H9 (cell line): ENCODE measurements around the gene NUP85. TPM values are rescaled to one million over a fixed set of nuclear protein-coding genes. Genes with fewer than 3 reads are reported as not detected.

ENCODE experiments used
- DNase-seq: peaks from one replicate; pipeline ENCODE4 v3.0.0-alpha.2; 2017
- H2AFZ ChIP-seq: one replicate; pipeline ENCODE4 v1.6.1; 2013; ENCODE audit warnings: mild to moderate bottlenecking, low read length, control low read depth, moderate library complexity
- H2AK5ac ChIP-seq: 2 replicates; pipeline ENCODE4 v1.6.1; 2013; ENCODE audit warnings: low read length, control low read depth, mixed read lengths; ENCODE audit not compliant: insufficient read length
- H2BK120ac ChIP-seq: one replicate; pipeline ENCODE4 v1.6.1; 2013; ENCODE audit warnings: low read depth, mild to moderate bottlenecking, low read length, control low read depth, inconsistent platforms; ENCODE audit not compliant: poor library complexity, severe bottlenecking
- H2BK12ac ChIP-seq: 2 replicates; pipeline ENCODE4 v1.6.1; 2013; ENCODE audit warnings: low read length, control low read depth, mixed read lengths, low read depth; ENCODE audit not compliant: insufficient read length
- H2BK15ac ChIP-seq: 2 replicates; pipeline ENCODE4 v1.6.1; 2013; ENCODE audit warnings: low read depth, low read length, control low read depth
- H2BK20ac ChIP-seq: one replicate; pipeline ENCODE4 v1.6.1; 2013; ENCODE audit warnings: low read depth, mild to moderate bottlenecking, low read length, control low read depth, inconsistent platforms; ENCODE audit not compliant: poor library complexity, severe bottlenecking
- H2BK5ac ChIP-seq: 2 replicates; pipeline ENCODE4 v1.6.1; 2013; ENCODE audit warnings: low read length, control low read depth, mixed read lengths; ENCODE audit not compliant: insufficient read length
- H3K14ac ChIP-seq: 2 replicates; pipeline ENCODE4 v1.6.1; 2013; ENCODE audit warnings: low read length, control low read depth; ENCODE audit not compliant: insufficient read depth
- H3K18ac ChIP-seq: 2 replicates; pipeline ENCODE4 v1.6.1; 2013; ENCODE audit warnings: low read depth, mild to moderate bottlenecking, mixed read lengths, low read length, control low read depth; ENCODE audit not compliant: insufficient read length
- H3K23ac ChIP-seq: 2 replicates; pipeline ENCODE4 v1.6.1; 2013; ENCODE audit warnings: low read length, control low read depth, mixed read lengths, low read depth; ENCODE audit not compliant: insufficient read length
- H3K23me2 ChIP-seq: 2 replicates; pipeline ENCODE4 v1.6.1; 2013; ENCODE audit warnings: low read depth, mild to moderate bottlenecking, mixed read lengths, low read length, control low read depth; ENCODE audit not compliant: insufficient read length, poor library complexity, severe bottlenecking
- H3K27ac ChIP-seq: 2 replicates; pipeline ENCODE4 v1.5.1; 2013; ENCODE audit warnings: low read length, control low read depth, mixed read lengths, low read depth; ENCODE audit not compliant: insufficient read length
- H3K27me3 ChIP-seq: 2 replicates; pipeline ENCODE4 v1.6.1; 2013; ENCODE audit warnings: low read length, control low read depth, inconsistent platforms; ENCODE audit not compliant: insufficient read depth
- H3K4ac ChIP-seq: 2 replicates; pipeline ENCODE4 v1.6.1; 2013; ENCODE audit warnings: low read depth, mild to moderate bottlenecking, control low read depth, inconsistent platforms, low read length, moderate library complexity
- H3K4me1 ChIP-seq: 2 replicates; pipeline ENCODE4 v1.6.1; 2013; ENCODE audit warnings: low read length, control low read depth, inconsistent platforms; ENCODE audit not compliant: insufficient read depth
- H3K4me2 ChIP-seq: 2 replicates; pipeline ENCODE4 v1.6.1; 2013; ENCODE audit warnings: low read length, control low read depth, mixed read lengths; ENCODE audit not compliant: insufficient read length, insufficient read depth
- H3K56ac ChIP-seq: 2 replicates; pipeline ENCODE4 v1.6.1; 2013; ENCODE audit warnings: low read depth, mild to moderate bottlenecking, mixed read lengths, low read length, control low read depth; ENCODE audit not compliant: insufficient read length
- H3K79me1 ChIP-seq: 2 replicates; pipeline ENCODE4 v1.6.1; 2013; ENCODE audit warnings: low read depth, mild to moderate bottlenecking, moderate library complexity, low read length, control low read depth, inconsistent platforms; ENCODE audit not compliant: insufficient read depth, poor library complexity, severe bottlenecking
- H3K79me2 ChIP-seq: 2 replicates; pipeline ENCODE4 v1.6.1; 2013; ENCODE audit warnings: low read length, control low read depth, inconsistent platforms; ENCODE audit not compliant: insufficient read depth
- H3K9ac ChIP-seq: 2 replicates; pipeline ENCODE4 v1.6.1; 2013; ENCODE audit warnings: low read length, control low read depth, mixed read lengths; ENCODE audit not compliant: insufficient read length; ENCODE audit errors: extremely low read depth
- H3K9me3 ChIP-seq: one replicate; pipeline ENCODE4 v1.6.1; 2013; ENCODE audit warnings: low read depth, low read length, inconsistent platforms; ENCODE audit not compliant: control insufficient read depth
- H3T11ph ChIP-seq: one replicate; pipeline ENCODE4 v1.6.1; 2013; ENCODE audit warnings: mild to moderate bottlenecking, low read length, control low read depth, inconsistent platforms
- H4K20me1 ChIP-seq: one replicate; pipeline ENCODE4 v1.6.1; 2013; ENCODE audit not compliant: control insufficient read depth, insufficient read length, insufficient read depth
- H4K5ac ChIP-seq: 2 replicates; pipeline ENCODE4 v1.6.1; 2013; ENCODE audit warnings: low read depth, mild to moderate bottlenecking, mixed read lengths, low read length, control low read depth; ENCODE audit not compliant: insufficient read length
- H4K8ac ChIP-seq: replicated peaks from 2 replicates; pipeline ENCODE4 v1.6.1; 2013; ENCODE audit warnings: low read length, control low read depth, mixed read lengths, low read depth; ENCODE audit not compliant: insufficient read length
- H4K91ac ChIP-seq: 2 replicates; pipeline ENCODE4 v1.6.1; 2013; ENCODE audit warnings: low read depth, mild to moderate bottlenecking, moderate library complexity, mixed read lengths, low read length, control low read depth; ENCODE audit not compliant: insufficient read length
- H3K27ac Mint-ChIP-seq, 3 experiments: 2 replicates in 2 of 3; 3 replicates in 1 of 3; pipeline ENCODE4 v1.8.0; 2020 to 2021; ENCODE audit warnings: mixed read lengths in 3 of 3, mild to moderate bottlenecking in 1 of 3, moderate library complexity in 1 of 3
- H3K27me3 Mint-ChIP-seq: 2 replicates; pipeline ENCODE4 v1.8.0; 2021; ENCODE audit warnings: low read depth, mild to moderate bottlenecking, moderate library complexity, mixed read lengths
- H3K36me3 Mint-ChIP-seq, 3 experiments: 2 replicates in 2 of 3; 3 replicates in 1 of 3; pipeline ENCODE4 v1.8.0; 2020 to 2021; ENCODE audit warnings: low read depth in 3 of 3, mixed read lengths in 3 of 3; ENCODE audit not compliant: insufficient read depth in 1 of 3
- H3K4me1 Mint-ChIP-seq, 2 experiments: 2 replicates each; pipeline ENCODE4 v1.8.0; 2020; ENCODE audit warnings: mixed read lengths in 2 of 2
- H3K4me3 Mint-ChIP-seq, 2 experiments: 2 replicates in 1 of 2; 3 replicates in 1 of 2; pipeline ENCODE4 v1.8.0; 2020 to 2021; ENCODE audit warnings: mild to moderate bottlenecking in 2 of 2, mixed read lengths in 2 of 2, moderate library complexity in 1 of 2
- H3K9me3 Mint-ChIP-seq, 2 experiments: 2 replicates in 1 of 2; 3 replicates in 1 of 2; pipeline ENCODE4 v1.8.0; 2020; ENCODE audit warnings: mild to moderate bottlenecking in 2 of 2, mixed read lengths in 2 of 2, moderate library complexity in 1 of 2
- WGBS: extraction: QIAGEN DNeasy Blood & Tissue Kit; methylation state at CpG from one replicate; pipeline ENCODE4 v1.1.7; 2013; ENCODE audit warnings: missing lambda C conversion rate, low lambda C conversion rate, mixed read lengths; ENCODE audit not compliant: insufficient read length; ENCODE audit errors: extremely low coverage; 5-methylcytosine and 5-hydroxymethylcytosine counted together
- total RNA-seq: library from RNA; stranded (reverse); gene quantifications from 2 replicates; pipeline ENCODE4 v1.2.1, GENCODE V29; 2021
- TF ChIP-seq, protein P1 (sequence below): fragments of 200-600 bp; sonication (generic); conservative IDR thresholded peaks from 3 replicates; pipeline ENCODE4 v1.8.0; 2021; ENCODE audit warnings: antibody characterized with exemption, mild to moderate bottlenecking

NUP85 gene
- total RNA-seq, 1 experiment from 2014 or later = 145 TPM

DNA sequence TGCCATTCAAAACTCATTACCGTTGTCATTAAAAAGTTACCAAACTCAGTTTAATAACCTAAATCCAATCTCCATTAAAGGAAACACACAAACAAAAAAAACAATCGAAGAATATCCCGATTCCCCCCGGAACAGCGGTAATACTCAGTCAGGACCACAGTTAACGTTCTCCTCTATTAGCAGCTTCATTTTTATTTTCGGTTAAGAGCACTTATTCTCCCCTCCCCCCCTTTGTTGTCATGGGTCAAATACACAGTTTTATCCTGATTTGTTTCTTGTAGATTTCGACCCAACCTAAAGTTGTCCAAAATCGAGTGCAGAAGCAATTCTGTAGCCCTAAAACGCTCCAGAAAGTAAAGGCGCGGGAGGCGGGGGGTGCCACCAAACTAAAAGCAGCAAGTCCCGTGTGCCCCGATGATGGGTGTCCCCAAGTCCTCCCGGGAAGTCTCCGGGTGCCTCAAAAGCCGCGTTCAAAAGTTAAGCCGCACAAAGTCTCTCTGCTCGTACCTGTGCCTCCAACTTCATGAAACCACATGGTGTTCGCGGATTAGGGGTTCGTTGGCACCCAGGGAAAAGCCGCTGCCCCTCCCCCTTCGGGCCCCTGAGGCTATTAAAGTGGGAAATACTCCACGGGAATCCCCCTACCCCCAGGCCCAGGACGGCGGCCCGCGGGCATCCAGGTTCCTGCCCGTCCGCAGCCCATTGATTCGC lies 23.7 kb upstream of the NUP85 start:
- H3K4me1 Mint-ChIP-seq = peaks cover 12 to 29% of the 10 kb centered on the region in 2 experiments
- DNase-seq = no peak
- Histone ChIP-seq H3K27me3 (no peaks in the 10 kb centered on the region), H3K9me3 (no peaks in the 10 kb centered on the region), H2AK5ac (no peak overlapping the region), H3T11ph (no peak overlapping the region), H2AFZ (no peak overlapping the region), H3K79me2 (peaks cover 39% of the 10 kb centered on the region), H3K4ac (no peak overlapping the region), H4K91ac (peak overlapping the region; percentile 99), H3K23me2 (peaks cover 10% of the 10 kb centered on the region), H3K4me1 (no peaks in the 10 kb centered on the region), H2BK20ac (no peak overlapping the region), H3K23ac (no peak overlapping the region), H3K27ac (no peak overlapping the region), H3K4me2 (peak overlapping the region; percentile 80), H3K79me1 (peaks cover 7% of the 10 kb centered on the region), H3K56ac (no peak overlapping the region), H3K18ac (peak overlapping the region; percentile 78), H2BK15ac (no peak overlapping the region), H4K20me1 (no peaks in the 10 kb centered on the region), H3K14ac (peak overlapping the region; percentile 87), H3K9ac (peak overlapping the region; percentile 95), H4K5ac (no peak overlapping the region), H2BK120ac (no peak overlapping the region), H4K8ac (no peak overlapping the region), H2BK5ac (no peak overlapping the region), H2BK12ac (no peak overlapping the region)
- H3K4me3 Mint-ChIP-seq = peak overlapping the region; percentile 88 to 89
- no peaks in the 10 kb centered on the region; the same call in 1 of the 2 replicates for H3K27me3 Mint-ChIP-seq
- WGBS = no CpG with 5 or more reads among the region's 34 CpGs
- H3K9me3 Mint-ChIP-seq = no peaks in the 10 kb centered on the region
- peak overlapping the region; percentile 65 to 84 (median 70) for H3K27ac Mint-ChIP-seq
- TF ChIP-seq, protein P1, sequence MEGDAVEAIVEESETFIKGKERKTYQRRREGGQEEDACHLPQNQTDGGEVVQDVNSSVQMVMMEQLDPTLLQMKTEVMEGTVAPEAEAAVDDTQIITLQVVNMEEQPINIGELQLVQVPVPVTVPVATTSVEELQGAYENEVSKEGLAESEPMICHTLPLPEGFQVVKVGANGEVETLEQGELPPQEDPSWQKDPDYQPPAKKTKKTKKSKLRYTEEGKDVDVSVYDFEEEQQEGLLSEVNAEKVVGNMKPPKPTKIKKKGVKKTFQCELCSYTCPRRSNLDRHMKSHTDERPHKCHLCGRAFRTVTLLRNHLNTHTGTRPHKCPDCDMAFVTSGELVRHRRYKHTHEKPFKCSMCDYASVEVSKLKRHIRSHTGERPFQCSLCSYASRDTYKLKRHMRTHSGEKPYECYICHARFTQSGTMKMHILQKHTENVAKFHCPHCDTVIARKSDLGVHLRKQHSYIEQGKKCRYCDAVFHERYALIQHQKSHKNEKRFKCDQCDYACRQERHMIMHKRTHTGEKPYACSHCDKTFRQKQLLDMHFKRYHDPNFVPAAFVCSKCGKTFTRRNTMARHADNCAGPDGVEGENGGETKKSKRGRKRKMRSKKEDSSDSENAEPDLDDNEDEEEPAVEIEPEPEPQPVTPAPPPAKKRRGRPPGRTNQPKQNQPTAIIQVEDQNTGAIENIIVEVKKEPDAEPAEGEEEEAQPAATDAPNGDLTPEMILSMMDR = no peak
- H3K36me3 Mint-ChIP-seq = peaks cover 20 to 46% (median 42%) of the 10 kb centered on the region in 3 experiments
